ENCODE data around the gene ZNF688. TPM values are rescaled to one million over a fixed set of nuclear protein-coding genes. Genes with fewer than 3 reads are reported as not detected.
A peak's percentile ranks its signal among the peaks of the same experiment; 100 is the strongest.

Gene ZNF688
- total and polyA plus RNA-seq, 2 donors from 2014 or later: 16.7 to 32.7 TPM

- Histone ChIP-seq H3K4me3 (ENCODE audit: low read length in 3 of 3) (peak overlapping the region; percentile 65 to 89 (median 89)), H3K36me3 (ENCODE audit: control insufficient read depth in 2 of 3, insufficient read depth in 3 of 3, low read length in 3 of 3) (no peaks in the 10 kb centered on the region), H3K27me3 (ENCODE audit: control insufficient read depth, insufficient read depth, low read length) (no peaks in the 10 kb centered on the region), H3K27ac (ENCODE audit: low read depth in 2 of 2, low read length in 2 of 2) (peak overlapping the region; percentile 98), H3K4me1 (ENCODE audit: control insufficient read depth in 2 of 3, insufficient read depth in 2 of 3, low read depth in 1 of 3, low read length in 3 of 3) (peaks cover 2 to 13% (median 4%) of the 10 kb centered on the region in 3 donors), H3K9ac (ENCODE audit: low read length in 3 of 3) (peak overlapping the region; percentile 67 to 97 (median 92)), H3K9me3 (ENCODE audit: control insufficient read depth in 2 of 3, insufficient read depth in 1 of 3, low read length in 3 of 3) (no peaks in the 10 kb centered on the region)
- intact Hi-C loops (cut with DNase I): no loop called here
- TF ChIP-seq CTCF (IDR thresholded peaks at IDR 0.05; ENCODE audit: borderline replicate concordance, extremely low read depth, insufficient read depth): no peak
- DNase-seq (peak; percentile 49 to 81 (median 76)), FAIRE-seq (no peak)
Measured at GRCh38 chr16:30570636-30571444, 674 bp downstream of the ZNF688 start.

- DNase-seq (peak in 3 of 5 donors; percentile 65 to 79 (median 75)), FAIRE-seq (no peak)
- Histone ChIP-seq H3K27ac (ENCODE audit: low read depth in 2 of 2, low read length in 2 of 2) (peak overlapping the region; percentile 7 to 53), H3K9ac (ENCODE audit: low read length in 3 of 3) (peak overlapping the region in 1 of 3 donors; percentile 34), H3K4me3 (ENCODE audit: low read length in 3 of 3) (peak overlapping the region in 2 of 3 donors; percentile 4 to 38), H3K27me3 (ENCODE audit: control insufficient read depth, insufficient read depth, low read length) (no peaks in the 10 kb centered on the region), H3K9me3 (ENCODE audit: control insufficient read depth in 2 of 3, insufficient read depth in 1 of 3, low read length in 3 of 3) (no peaks in the 10 kb centered on the region), H3K4me1 (ENCODE audit: control insufficient read depth in 2 of 3, insufficient read depth in 2 of 3, low read depth in 1 of 3, low read length in 3 of 3) (peaks cover 2 to 13% (median 4%) of the 10 kb centered on the region in 3 donors), H3K36me3 (ENCODE audit: control insufficient read depth in 2 of 3, insufficient read depth in 3 of 3, low read length in 3 of 3) (no peaks in the 10 kb centered on the region)
- intact Hi-C loops (cut with DNase I): no loop called here
- TF ChIP-seq CTCF (IDR thresholded peaks at IDR 0.05; ENCODE audit: borderline replicate concordance, extremely low read depth, insufficient read depth): no peak
Measured at GRCh38 chr16:30569746-30570635, 1.5 kb downstream of the ZNF688 start.

GRCh38 chr16:30569281-30569680 is 2.2 kb downstream of the ZNF688 start:
- no peak overlapping the region for H3K27ac ChIP-seq (ENCODE audit: low read depth in 2 of 2, low read length in 2 of 2)
- H3K4me3 ChIP-seq (ENCODE audit: low read length in 3 of 3): no peak overlapping the region
- no peaks in the 10 kb centered on the region for H3K9me3 ChIP-seq (ENCODE audit: control insufficient read depth in 2 of 3, insufficient read depth in 1 of 3, low read length in 3 of 3)
- intact Hi-C loops (cut with DNase I): no loop called here
- H3K9ac ChIP-seq (ENCODE audit: low read length in 3 of 3): no peak overlapping the region
- no peak for TF ChIP-seq CTCF (IDR thresholded peaks at IDR 0.05; ENCODE audit: borderline replicate concordance, extremely low read depth, insufficient read depth)
- DNase-seq (no peak), FAIRE-seq (no peak)
- H3K36me3 ChIP-seq (ENCODE audit: control insufficient read depth in 2 of 3, insufficient read depth in 3 of 3, low read length in 3 of 3): no peaks in the 10 kb centered on the region
- H3K27me3 ChIP-seq (ENCODE audit: control insufficient read depth, insufficient read depth, low read length): no peaks in the 10 kb centered on the region
- H3K4me1 ChIP-seq (ENCODE audit: control insufficient read depth in 2 of 3, insufficient read depth in 2 of 3, low read depth in 1 of 3, low read length in 3 of 3): peaks cover 2 to 13% (median 4%) of the 10 kb centered on the region in 3 donors
